ENCODE results near the gene TMEM247. TPM values are rescaled to one million over a fixed set of nuclear protein-coding genes. Genes with fewer than 3 reads are reported as not detected.

The TMEM247 gene
- total and polyA plus RNA-seq, 2 of the 8 experiments (the other 6 are each of a cell fraction or from before 2014, with no cell fraction given): not detected

- no peak for TF ChIP-seq NANOG (IDR thresholded peaks at IDR 0.05; ENCODE audit: insufficient read depth, low read depth, low read length, poor library complexity, severe bottlenecking)
- no peak for TF ChIP-seq JUN (IDR thresholded peaks at IDR 0.05; ENCODE audit: low read depth, low read length)
These were observed 9.2 kb upstream of the TMEM247 start (continued) for GRCh38 chr2:46470114-46470628.

All from H1 (cell line).